Right hindlimb (tissue), 1 donor: ENCODE results near the gene ST7.
A peak's percentile ranks its signal among the peaks of the same experiment; 100 is the strongest.

ENCODE experiments used
- DNase-seq: peaks from one replicate; pipeline ENCODE4 v3.0.0-alpha.2; 2018

Gene ST7

DNA sequence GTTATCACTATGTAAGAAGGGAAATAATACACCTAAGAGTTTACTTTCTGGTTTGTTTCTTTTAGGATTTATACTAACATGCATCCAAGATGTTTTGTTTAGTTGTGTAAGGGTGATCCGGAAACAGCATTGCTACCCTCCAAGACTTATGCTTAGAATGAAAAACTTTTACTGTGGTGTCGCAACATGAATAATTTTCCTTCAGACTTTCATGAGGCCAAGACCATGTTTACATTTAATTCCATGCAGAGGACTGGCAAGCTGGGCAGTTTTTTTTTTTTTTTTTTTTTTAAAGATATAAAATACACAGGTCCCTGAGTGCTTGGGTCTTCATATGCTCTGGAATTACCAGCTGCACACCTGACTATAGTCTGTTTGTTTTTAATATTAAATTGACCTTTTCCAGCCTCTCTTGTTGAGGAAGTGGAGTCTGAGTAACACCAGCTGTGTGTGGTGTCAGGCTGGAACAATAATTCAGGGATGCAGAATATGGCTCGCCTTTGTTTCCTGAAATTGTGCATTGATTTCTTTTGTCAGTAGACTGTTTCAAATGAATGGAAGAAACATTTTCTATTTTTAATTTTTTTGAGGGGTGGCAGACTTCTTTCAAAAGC lies 81.7 kb downstream of the ST7 start:
- no peak for DNase-seq

DNA sequence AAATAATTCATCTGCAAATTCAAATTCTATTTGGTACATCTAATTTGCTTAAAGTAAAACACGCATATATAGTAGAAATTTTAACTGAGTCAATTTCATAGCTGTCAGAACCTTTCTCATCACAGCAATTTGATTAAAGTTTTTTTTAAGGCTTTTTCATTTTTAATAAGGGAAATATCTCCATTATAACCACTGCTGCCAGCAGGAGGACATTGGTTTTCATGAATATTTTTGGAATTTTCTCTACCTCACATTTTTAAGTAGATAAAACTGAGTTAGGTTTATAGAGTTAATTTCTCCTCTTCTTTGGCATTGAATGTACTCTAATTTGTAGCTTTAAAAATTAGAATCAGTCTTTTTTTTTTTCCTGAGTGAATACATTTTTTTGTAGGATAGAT lies 82.2 kb downstream of the ST7 start:
- DNase-seq: no peak

DNA sequence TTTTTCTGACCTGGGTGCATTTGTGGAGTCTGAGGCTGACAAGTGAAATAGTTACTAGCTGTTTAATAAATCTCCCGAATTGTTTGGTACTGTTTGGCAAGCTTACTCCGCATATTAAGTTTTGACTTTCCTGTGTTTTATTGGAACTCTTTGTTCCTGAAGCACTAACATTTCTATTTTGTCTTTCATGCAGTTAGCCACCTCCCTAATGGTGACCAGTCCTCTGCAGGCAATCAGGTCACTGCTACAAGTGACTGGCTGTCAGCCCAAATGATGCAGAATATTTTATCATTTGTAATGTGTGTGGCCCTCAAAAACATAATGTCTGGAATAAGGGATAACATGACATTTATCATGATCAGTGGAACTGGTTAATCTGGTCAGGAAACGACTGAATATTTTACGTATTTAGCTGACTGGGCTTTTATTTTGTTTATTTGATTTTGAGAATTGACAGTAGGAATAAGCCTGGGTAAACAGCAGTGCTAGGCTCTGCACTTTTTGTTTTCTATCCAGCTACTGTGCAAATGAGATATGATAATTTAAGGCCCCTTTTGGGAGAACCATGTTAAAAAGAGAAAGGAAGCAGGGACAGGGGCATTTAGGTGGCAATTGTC lies 82.9 kb downstream of the ST7 start:
- no peak for DNase-seq

DNA sequence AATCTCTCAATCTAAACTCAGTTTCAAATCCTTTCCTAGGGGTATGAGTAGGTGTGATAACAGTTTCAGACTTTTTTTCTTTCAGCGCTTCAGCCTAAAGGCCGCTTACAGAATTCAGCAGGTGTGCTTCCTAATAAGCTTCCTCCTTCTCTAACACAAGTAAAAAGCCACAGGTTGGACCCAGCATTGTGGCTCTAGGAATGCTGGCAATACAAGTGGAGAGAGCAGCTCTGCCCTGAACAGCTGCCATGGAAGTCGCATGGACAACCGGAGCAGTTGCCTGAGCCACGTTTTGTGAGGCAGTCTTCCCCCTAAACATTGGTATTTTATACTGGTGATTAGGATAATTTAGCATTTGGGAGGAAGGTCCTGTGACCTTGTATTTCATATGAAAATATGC lies 83.5 kb downstream of the ST7 start:
- DNase-seq: peak; percentile 27

DNA sequence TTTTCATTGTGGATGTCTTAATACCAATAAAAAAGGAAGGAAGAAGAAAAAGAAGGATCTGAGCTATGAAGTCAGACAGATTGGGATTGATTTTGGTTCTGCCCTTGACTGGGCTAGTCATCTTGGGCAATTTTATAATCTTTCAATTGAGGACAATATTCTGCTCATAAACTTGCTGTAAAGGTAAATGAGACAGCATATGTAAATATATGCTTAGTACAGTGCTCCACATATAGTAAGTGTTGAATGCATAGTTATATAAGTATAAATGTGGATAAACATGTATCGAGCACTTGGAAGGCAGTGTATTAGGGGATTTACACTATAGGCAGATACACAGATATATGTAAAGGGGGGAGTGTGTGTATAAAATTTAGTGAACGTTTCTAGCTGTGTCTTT lies 85.1 kb downstream of the ST7 start:
- DNase-seq: no peak

DNA sequence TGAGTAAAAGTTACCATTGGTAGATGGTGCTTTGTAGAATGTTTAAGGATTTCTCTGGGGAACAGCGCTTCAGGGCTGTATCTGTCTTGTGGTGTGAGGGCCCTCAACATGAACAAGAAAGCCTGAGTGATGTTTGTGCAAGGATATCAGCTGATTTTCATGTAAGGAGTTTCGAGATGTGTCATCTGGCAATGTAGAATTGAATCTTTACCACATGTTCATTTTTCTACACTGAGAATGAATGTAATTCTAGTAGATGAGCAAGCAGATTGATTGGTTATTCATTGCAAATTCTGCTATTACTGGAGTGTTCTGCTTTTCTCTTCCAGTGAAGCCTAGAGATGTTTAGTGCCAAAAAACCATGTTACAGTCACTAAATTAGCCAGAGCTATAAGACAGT lies 87.7 kb downstream of the ST7 start:
- no peak for DNase-seq

DNA sequence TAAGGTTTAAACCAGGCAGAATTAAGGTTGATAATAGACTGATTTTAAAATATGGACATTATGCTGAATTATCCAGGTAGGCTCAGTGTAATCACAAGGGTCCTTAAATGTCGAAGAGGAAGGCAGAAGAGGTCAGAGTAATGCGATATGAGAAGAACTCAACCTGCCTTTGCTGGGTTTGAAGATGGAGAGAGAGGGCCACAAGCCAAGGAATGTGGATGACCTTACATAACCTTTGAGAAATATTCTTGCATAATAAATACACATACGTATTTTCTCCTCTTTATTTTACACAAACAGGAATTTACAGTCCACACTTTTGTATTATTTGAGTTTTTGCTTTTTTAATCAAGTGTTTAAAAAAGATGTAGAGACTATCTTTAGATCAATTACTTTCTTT lies 88.5 kb downstream of the ST7 start:
- no peak for DNase-seq

DNA sequence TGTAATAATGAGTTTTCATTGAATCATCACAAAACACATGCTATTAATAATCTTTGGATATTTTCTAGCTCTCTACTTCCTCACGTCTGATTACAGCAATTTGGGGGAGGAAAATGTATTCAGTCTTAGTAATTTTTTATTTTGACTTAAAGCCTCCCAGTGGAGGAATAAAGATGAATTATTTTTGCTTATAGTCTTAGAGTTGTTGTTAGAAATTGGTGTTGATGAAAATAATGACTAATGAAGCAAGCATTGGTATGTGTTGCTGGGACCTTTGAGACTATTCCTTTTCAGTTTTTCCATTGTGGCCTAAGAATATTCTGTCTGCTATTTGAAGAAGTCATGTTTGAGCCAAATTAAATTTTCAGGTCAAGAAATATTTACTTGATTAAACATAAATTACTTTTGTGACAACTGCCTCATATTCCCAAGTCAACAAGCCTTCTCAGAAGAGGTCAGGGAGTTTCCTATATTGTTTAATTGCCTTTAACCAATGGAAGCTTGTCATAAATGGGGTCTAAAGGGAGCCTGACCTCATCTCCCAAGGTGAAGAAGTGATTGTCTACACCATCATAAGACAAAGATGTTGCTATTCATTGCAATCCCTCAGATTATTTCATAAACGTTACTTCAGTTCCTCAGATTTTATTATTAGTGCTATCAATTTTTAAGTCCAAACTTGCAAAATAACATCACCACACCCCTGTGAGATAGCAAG lies 90.0 kb downstream of the ST7 start:
- no peak for DNase-seq

DNA sequence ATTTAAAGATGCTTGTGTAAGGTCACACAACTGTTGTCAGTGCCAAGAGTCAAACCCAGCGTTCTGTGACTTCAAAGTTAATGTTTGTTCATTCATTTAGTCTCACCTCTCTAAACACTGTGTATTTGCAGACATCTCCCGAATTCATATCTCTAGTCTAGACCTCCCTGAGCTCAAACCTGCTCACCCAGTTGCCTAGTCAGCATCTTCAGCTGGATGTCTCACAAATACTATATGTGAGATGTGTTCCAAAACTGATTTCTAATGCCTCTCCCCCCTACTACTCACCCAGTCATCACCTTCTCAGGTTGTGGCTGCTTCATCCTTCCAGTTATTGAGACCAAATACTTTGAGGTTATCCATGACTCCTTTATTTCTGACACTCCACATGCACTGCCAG lies 91.4 kb downstream of the ST7 start:
- no peak for DNase-seq

DNA sequence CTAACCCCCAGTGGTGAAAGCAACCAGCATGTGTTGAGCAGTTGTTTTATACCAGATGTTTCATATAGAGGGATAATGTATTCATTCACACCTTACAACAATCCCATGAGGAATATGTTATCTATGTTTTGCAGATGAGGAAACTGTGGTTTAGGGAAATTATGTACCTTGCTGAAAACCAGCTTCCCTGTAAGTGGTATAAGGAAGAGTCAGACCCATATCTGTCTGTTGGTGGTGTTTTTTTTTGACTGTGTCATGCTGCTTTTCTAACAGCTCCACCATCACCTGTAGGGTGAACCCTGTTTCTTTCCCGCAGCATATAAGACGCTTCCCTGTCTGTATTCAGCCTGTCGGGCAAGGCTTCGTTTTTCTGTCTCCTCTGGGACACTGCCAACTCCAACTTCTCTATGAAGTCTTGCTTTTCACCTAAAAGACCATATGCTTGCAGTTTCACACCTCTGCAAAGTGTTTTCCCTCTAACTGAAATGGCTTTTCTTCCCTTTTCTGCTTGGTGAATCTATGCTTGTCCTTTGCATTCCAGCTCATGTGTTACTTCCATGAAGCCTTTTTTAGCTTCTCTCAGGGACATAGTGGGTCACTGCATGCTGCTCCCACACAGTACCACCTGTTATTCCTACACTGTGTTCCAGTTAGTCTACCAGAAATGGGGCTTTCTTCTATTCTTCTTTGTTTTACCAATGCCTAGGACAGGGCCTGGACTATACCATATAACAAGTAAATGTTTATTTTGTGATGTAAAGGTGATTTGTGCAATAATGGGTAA lies 92.8 kb downstream of the ST7 start:
- no peak for DNase-seq

DNA sequence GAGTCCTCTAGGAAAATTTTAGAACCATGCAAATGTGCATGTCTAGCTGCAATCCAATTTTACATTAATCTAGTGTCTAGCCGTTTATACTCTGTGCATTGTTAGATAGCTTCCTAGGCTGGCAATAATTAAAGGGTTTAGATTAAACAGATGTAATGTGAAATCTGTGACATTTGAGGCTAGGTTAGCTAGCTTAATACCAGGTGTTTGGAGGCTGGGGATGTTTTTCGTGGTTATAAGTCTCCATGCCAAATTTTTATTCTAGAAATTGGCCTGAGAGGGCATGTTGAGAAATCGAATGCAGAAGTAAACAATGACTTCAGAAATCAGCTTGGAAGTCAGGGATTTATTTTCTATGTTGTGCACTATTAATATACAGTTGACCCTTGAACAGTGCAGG lies 94.2 kb downstream of the ST7 start:
- DNase-seq: no peak

DNA sequence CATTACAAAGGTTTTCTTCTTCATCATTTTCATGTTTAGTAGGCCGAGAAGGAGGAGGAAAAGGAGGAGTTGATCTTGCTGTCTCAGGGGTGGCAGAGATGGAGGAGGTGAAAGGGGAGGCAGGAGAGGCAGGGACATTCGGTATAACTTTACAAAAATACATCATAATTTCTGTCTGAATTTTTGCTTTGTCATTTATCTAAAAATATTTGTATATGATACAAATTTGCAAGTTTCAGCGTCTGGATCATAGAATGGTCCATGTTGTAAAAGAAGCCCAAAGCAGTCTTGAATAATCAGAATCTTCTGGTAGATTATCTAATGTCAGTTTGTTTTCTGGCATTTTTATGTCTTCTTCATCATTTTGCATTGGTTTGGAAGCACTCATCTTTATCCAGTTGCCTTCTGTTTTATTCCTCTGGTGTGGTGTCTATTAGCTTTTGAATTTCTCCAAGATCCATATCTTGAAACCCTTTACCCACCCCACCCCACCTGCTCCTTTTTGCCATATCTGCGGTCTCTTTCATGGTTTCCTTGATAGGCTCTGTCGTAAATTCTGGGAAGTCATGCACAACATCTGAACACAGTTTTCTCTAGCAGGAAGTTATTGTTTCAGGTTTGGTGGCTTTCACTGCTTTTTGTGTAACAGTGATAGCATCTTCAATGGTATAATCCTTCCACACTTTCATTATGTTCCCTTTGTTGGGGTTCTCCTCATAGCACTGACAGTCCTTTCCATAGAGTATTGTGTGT lies 95.0 kb downstream of the ST7 start:
- no peak for DNase-seq

DNA sequence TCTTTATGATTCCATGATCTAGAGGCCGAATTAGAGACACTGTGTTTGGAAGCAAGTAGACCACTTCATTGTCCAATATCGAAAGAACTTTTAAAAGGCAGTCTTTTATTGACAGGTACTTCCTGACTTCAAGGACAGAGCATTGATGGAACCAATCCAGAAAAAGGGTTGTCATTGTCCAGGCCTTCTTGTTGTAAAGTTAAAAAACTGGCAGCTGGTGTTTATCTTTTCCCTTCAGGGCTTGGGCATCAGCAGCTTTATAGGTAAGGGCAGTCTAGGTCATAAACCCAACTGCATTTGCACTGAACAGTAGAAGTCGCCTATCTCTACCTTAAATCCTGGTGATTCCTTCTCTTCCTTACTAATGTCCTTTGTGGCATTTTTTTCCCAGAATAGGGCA lies 95.6 kb downstream of the ST7 start:
- DNase-seq: no peak

DNA sequence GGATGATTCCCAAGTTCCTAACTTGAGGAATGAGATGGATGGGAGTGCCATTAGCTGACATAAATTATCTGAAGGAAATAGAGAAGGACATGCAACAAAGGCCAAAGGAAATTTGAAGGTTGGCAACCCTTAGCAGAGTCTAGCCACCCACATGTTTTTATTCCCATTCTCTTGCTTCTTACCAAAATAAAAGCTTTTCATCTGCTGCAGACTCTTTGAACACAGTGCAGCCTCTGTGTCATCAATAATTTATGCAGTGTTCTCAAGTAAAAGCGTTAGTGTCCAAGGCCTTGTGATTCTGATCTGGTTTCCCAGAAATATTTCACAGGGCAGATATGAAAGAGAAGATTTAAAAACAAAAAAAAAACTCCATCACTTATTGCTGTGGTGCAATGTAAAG lies 98.5 kb downstream of the ST7 start:
- DNase-seq: no peak

DNA sequence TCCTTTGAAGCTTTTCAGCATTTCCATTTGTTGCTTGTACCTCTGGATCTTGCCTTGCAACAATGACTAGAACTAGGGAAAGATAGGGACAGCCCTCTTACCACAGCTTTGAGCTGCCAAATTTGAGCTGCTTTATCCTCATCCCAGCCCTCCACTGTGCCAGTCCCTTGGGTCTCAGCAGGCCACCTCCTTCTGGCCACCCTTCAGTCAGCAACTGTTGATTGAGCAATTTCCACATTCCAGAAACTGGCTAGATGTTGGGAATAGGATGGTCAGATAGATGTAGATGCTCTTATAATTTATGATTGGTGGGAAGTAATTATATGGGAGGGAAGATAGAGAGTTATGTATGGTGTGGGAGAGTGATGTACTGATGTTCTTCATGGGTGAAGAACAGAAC lies 100.1 kb downstream of the ST7 start:
- no peak for DNase-seq

DNA sequence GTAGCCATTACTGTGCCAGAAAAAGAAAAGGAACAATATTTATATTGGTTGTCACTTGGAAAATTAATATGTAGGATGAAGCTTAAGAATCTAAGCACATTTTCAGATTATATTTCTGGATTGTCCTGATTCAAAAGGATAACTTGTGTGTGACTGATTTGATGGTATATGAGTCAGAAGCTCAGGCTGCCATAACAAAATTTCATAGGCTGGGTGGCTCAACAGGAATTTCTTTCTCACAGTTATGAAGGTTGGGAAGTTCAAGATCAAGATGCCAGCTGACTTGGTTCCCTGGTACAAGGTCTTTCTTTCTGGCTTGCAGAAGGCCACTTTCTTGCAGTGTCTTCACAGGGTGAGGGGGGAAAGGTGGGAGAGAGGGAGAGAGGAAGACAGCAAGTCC lies 108.5 kb downstream of the ST7 start:
- DNase-seq: no peak

DNA sequence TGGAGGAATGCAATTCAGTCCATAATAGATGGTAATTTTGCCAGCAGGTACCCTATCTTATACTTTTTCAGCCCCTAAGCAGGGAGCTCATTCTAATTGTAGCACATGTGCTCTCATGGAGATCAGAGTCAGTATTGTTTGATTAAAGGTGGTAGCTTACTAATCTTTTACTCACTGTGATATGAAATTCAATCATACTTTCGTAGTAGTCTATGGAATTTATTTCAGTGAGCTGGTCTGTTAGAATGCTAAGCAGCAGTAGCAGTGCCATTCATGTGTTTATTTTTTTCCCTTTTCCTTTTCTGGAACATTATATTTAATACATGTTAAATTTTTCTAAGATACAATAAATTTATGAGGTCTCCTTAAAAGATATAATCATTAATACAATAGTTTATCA lies 109.0 kb downstream of the ST7 start:
- DNase-seq: no peak

DNA sequence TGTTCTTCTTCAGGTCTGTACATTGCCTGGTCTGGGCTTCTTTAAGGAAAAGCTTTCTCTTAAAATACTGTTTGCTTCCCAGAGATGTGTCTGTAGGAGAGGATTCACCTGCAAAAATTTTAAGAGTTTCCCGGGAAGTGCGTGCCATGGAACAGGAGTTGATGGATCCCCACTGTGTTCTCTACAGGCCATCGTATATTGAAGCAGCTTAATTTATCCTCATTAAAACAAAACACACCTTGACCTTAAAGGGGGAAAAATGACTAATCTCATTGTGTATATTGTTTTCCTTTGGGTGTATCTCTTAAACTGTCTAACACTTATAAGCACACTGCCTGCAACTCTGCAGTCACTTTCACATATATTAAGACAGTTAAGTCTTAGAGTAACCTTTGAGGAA lies 111.4 kb downstream of the ST7 start:
- no peak for DNase-seq

DNA sequence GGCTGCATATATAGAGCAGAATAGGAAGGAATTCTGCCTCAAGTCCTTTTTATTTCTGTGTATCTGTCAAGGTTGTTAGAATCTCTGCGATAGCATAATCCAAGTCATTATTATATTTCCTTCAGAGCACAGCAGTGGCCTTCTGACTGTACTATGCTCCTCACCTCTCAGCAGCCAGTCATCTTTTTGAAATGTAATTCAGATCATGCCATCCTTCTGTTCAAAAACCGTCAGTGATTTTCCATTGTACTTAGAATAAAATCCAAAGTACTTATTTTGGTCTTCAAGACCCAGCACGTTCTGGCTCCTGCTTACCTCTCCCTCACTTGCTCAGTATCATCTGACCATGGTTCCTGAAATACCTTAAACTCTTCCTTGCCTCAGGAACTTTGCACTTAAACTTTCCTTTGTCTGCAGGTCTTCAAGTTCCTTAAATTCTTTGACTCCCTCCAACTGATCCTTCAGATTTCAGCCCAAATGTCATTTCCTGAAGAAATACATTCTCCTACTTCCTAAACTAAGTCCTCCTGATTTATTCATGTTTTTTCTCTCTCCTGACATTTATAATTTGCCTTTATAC lies 112.4 kb downstream of the ST7 start:
- no peak for DNase-seq

DNA sequence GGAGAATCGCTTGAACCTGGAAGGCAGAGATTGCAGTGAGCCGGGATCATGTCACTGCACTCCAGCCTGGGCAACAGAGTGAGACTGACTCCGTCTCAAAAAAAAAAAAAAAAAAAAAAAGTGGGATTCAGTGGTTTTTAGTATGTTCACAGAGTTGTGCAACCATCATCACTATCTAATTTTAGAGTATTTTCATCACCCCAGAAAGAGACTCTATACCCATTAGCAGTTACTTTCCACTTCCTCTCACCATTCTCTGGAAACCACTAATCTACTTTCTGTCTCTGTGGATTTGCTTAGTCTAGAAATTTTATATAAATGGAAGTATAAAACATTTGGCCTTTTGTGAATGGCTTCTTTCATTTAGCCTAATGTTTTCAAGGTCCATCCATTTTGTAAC lies 113.4 kb downstream of the ST7 start:
- DNase-seq: no peak

DNA sequence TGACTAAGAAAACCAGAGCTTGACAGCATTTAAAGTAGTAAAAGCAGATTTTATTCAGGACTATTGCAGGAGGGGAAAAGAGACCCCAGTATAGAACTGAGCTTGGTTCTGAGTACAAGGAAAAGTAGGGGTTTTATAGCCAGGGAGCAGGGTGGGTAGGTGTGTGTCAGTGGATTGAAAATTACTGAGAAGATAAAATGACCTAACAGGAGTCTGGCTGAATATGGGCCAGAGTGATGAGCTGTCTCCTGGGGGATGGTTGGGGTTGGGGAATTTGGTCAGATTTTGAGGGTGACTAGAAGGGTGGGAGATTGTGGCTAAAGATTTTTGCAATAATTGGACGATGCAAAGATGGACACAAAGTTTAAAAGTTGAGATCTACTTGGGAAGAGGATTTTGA lies 114.0 kb downstream of the ST7 start:
- no peak for DNase-seq

DNA sequence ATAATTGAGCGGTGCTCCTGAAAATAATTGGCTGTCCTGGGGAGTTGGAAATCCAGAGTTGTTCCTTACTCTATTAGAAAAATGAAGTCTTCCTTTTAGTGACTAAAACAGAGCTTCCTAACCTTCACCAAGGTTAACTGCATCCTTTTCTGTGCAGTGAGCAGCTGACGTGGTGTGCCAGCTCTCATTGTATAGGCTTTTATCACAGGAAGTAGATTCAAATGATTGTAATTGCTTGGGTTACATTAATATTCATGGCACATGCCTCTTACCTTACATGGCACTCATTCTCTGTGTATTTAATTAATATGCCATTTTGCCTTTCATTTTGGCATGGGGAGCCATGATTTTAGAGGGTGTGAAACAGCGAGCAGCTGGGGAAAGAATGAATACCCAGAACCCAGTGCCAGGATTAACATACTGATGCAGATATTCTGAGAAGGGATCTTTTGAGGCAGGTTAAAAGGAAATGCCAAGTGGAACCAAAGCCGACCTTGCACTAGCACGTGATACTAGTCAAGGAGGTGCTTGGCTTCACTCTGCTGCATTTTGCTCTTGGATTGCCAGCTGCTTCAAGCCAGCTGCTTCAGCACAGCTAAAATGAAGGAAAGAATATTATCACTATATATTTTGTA lies 115.3 kb downstream of the ST7 start:
- DNase-seq: peak; percentile 27
